HG03097 (cell line): ENCODE results near the gene WDR76.
"Not testable (repeated sequence)": the region's sequence is repeated elsewhere in the genome, so short reads cannot be mapped to it uniquely, and the experiment has no call there.

ENCODE experiments used
- ATAC-seq: cut with Tn5 transposase; IDR thresholded peaks from one replicate; pipeline ENCODE4 v1.9.1; 2021; ENCODE audit not compliant: unreplicated experiment, low FRiP score

The WDR76 gene

DNA sequence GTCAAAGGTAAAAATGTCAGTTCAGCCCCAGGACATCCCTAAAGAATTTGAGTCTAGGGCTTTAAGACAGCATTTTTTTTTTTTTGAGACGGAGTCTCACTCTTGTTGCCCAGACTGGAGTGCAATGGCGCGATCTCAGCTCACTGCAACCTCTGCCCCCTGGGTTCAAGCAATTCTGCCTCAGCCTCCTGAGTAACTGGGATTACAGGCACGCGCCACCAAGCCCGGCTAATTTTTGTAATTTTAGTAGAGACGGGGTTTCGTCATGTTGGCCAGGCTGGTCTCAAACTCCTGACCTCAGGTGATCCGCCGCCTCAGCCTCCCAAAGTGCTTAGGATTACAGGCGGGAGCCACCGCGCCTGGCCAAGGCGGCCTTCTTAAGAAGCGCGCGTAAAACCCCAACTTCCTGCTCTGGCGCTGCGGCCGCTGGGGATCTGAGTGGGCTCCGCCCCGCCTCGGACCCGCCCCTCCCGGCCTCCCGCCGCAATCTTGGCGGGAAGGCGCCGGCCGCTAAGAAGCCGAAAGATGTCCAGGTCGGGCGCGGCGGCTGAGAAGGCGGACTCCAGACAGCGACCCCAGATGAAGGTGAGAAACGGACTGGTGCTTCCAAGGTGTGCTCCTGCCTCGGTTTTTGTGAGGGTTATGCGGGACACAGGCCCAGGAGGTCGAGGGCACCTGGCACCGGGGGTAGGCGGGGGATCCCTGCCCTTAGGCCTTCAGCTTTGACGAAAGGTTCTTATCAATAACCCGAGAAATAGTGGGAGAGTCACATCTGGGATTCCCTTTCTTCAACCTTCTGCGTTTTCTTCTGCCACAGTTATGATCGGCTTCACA, at the start of gene WDR76:
Gene WDR76 (plus strand): TSS at position 495 of the 834 bp plus-strand sequence. CDS start 31 bp downstream, at position 526.
- peak; percentile 44 for ATAC-seq

DNA sequence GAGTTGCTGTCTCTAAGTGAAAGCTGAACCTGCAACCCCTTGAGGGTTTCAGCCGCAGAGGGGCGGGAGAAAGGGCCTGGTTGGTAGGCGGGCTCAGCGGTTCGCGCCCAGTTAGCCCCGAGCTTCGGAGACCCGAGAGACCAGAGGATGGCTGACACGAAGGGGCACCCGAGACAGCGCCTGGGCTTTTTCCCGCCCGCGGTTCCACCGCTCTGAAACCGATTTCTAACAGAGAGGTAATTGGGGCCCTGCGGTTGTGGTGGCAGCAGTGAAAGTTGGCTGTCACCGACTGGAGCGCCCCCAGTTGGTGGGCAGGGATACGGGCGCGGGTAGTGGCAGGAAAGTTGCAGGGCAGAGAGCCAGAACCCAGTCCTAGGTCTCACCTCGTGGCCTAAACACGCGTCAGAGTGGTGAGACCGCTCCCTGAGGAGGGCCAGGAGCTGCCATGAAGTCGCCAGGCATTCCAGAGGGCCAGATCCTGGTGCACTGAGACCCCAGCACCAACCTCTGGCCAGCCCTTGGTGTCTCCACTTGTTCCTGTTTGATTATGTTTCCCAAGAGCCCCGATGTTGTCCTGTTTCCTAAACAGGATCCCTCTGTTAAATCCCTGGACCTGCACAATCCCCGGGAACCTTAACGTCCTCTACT, 49.4 kb upstream of the WDR76 start:
- peak; percentile 45 for ATAC-seq

DNA sequence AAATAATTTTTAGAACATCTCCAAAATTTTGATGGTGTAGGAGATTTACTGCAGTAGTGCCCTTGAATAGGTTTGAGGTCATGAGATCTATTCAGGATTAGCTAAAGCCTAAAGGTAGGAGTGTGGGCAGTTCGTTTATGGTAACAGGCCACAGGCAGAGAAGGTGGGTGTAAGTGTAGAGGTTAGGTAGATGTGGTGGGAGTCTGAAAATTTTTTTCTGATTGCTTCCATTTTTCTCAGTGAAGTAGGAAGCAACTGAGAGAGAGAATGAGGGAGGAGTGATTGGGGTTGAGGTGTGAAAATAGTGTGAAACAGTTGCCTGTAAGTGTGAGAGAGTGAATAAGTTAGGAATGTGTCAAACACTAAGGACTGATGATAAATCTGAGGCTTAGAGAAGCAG, 47.8 kb upstream of the WDR76 start:
- no peak for ATAC-seq

DNA sequence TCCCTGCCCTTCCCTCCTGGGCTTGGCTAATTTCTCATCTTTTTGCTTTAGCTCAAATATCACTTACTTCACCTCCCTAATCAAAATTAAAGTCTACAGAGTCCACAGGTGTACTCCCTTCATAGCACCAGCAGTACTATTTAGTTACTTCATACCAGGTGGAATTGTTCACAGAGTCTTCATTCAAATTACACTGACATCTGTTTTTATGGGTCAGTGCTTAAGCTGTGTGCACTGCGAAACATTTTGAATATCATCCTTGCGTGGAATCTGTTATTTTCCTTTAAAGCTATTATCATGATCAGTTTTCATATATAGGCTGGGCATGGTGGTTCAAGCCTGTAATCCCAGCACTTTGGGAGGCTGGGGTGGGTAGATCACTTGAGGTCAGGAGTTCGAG, 37.4 kb upstream of the WDR76 start:
- no peak for ATAC-seq

DNA sequence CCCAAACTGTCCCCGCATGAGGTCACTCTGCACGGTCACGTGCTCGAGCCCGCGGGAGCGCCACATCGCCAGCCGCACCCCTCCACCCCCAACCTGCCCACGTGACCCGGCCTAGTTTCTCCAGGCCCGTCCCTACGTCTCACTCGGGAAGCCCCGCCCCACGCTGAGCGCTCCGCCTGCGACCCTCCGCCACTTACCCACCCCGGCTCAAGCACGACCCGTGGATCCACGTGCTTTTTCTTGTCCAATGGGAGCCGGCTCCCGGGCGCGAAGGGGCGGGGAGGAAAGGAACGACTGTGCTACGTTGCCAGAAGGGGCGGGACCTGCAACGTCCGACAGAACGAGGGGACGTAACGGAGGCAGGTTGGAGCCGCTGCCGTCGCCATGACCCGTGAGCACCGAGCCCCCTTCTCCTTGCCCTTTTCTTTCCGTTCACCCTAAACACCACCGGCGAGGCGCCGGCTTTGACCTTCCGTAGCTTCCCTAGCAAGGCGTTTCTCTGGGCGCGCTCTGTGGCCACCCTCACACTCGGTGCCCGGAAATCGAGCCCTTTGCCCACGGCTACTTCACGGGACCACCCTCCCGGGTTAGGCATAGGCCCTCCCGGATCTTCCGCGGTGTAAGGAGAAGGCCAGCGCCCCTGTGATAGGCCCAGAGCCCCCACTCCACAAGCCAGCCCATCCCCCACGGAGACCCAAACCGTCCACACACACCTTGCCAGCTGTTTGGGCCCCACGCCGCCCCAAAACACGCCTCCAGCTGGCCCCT, 34.6 kb upstream of the WDR76 start, which contains the start of gene SERF2:
Gene SERF2 (plus strand): TSS at position 328 of the 768 bp plus-strand sequence. CDS start 57 bp downstream, at position 385.
- peak; percentile 91 for ATAC-seq

DNA sequence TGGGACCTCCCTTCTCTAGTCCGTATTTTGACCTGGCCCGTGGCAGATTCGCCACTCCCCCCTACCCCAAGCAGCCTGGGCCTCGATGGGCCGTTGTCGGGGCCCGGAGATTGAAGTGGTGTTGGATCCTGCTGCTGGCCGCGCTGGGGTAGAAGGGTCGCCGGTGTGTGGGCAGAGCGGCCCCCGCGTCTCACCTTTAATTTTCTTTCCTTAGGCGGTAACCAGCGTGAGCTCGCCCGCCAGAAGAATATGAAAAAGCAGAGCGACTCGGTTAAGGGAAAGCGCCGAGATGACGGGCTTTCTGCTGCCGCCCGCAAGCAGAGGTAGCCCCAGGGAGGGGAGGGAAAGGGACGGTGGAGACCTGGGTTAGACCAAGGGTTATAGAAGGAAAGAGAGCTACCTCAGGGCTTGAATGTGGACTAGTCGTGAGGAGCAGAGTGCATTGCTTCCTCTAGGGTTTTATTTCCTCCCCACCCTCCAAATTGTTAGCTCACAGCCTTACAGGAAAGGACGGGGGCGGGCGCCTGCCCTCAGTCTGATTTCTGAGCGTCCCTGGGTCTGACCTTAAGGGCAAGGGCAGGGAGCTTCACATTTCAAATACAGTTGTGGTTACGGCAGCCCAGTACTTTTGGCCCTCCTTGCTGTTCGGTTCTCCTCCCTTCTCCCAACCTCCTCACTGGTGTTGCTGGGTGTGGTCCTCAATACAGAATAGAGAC, 33.9 kb upstream of the WDR76 start:
- ATAC-seq: no peak

DNA sequence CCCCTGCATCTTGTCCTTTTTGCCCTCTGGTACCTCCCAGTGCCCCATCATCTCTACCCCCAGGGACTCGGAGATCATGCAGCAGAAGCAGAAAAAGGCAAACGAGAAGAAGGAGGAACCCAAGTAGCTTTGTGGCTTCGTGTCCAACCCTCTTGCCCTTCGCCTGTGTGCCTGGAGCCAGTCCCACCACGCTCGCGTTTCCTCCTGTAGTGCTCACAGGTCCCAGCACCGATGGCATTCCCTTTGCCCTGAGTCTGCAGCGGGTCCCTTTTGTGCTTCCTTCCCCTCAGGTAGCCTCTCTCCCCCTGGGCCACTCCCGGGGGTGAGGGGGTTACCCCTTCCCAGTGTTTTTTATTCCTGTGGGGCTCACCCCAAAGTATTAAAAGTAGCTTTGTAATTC, 33.2 kb upstream of the WDR76 start:
- no peak for ATAC-seq

DNA sequence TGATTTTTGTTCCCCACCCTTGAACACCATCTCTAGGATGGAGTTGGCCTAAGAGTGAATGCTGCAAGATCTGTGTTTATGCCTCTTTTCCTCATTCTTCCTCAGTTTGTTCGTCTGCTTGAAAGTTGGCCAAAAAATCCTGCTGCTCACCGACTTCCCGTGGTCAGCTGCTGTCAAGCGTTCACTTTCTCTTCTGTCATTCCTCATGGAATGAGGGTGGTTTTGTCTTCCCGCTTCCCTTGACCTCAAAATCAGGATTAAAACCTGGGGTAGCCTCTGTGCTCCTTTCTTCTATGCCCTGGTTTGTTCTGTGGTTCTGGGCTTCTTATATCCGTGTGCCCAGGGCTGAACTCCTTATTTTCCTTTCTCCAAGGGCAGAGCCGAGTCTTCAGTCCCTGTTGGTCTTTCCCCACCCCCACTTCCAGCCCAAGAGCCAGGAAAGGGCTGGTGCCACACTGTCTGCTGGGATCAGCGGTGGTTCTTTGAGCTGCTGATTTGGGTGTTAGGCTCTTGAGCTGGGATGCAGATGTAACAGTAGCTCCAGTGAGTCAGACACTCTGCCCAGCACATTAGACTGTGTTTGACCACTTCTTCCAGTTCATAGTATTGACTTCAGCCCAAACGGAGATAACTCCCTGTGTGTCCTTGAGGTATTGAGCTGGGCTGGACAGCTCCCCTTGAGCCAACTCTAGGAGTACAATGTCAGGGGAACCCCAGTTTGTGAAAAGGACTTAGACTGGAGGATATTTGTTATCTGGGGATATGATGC, 32.3 kb upstream of the WDR76 start:
- no peak for ATAC-seq

DNA sequence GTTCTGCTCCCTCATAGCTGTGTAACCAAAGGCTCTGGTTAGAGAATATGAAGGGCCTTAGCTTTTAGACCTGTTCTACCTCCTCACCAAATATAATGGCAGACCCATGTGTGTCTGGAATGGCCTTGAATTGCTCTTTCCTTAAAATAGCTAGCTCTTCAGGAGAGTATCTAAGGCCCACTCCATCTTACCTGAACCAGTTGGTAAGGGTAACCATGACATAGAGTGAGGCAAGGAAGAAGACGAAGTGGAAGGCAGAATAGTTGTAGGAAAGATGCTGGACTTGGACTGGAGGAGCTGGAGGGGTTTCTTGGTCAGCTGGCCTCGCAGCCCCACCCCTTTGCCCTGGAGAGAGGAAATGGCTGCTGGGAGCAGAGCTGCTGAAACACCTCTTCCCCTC, 31.6 kb upstream of the WDR76 start:
- no peak for ATAC-seq

DNA sequence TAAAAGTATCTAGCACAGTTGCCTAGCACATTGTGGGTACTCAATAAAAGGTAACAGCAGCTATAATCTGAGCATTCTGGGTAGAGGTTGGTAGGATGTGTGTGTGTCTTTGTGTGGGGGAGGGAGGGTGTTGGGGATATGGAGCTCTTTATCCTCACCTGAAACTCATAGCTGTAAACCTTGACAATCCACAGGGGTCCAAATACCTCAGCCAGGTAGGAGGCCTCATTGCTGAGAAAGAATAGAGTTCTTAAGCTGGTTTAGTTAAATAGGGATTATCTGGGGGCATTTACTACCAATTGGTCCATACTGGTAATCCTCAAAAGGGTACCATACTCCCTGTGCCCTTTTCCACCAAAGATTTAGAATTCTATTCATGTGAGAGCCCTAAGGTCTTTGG, 30.8 kb upstream of the WDR76 start:
- no peak for ATAC-seq

DNA sequence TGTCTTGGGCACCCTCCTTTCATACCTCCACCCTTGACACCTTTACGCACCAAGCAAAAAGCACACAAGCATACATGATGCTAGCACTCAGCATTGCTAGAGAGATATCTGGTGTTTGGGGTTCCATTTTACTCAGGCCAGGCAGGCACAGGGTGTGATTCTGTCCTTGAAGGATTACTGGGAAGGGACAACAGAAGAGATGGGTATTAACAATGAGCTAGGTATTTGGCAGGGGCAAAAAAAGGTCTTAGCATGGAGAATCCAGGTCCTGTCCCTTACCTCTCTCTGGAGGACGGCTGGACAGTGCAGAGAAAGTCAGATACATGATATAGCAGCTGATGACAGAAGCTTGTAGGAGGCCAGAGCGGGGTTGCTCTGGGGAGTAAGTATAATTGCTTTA, 30.2 kb upstream of the WDR76 start:
- no peak for ATAC-seq

DNA sequence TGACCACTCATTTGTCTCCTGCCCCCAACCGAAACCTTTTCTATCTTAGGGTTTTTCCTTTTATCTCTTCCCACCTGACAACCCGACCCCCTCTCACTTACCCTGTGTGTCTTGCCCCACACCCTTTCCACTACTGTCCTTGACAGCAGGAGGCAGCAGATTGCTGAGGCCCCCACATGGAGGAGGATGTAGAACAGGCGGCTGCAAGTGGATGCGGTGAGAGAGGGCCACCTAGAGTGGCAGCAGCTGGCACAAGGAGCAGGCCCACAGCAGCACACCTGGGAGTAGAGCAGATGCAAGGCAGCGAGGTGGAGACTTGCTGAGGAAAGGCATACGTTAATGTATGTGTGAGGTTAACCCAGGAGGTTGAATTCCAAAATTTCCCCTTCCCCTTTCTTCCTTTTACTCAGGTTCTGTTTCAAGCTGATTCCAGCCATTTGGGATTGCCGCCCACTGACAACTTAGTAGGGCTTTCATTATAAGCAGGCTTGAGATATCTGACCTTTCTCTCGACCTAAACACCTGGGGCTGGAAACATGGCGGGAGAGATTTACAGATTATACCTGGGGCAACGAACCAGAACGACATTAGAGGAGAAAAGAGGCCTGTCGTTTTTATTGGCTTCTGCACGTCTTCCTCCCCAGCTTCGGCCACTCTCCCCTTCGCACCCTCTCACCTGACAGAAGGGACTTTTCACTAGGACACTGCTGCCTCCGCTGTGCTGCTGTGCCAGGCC, 27.4 kb upstream of the WDR76 start:
- no peak for ATAC-seq

DNA sequence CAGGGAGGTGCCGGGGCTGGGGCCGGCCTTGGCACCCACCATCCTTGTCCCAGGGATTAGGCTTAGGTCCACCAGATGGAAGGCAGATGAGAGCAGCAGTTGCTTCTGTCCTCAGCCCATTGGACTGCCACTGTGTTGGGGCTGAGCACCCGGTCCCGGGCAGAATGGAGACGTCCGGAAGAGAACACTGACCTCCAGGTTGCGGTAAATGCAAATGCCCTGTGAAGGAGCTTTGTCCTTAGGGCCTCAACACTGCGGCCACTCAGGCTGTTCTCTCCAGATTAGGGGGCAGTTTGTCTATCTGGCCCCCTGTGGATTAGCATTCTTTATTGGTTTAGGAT, 26.9 kb upstream of the WDR76 start, which contains the start of gene SERINC4:
Gene SERINC4 (minus strand): TSS at position 276 of the 341 bp plus-strand sequence. CDS start 234 bp downstream, at position 42.
- no peak for ATAC-seq

DNA sequence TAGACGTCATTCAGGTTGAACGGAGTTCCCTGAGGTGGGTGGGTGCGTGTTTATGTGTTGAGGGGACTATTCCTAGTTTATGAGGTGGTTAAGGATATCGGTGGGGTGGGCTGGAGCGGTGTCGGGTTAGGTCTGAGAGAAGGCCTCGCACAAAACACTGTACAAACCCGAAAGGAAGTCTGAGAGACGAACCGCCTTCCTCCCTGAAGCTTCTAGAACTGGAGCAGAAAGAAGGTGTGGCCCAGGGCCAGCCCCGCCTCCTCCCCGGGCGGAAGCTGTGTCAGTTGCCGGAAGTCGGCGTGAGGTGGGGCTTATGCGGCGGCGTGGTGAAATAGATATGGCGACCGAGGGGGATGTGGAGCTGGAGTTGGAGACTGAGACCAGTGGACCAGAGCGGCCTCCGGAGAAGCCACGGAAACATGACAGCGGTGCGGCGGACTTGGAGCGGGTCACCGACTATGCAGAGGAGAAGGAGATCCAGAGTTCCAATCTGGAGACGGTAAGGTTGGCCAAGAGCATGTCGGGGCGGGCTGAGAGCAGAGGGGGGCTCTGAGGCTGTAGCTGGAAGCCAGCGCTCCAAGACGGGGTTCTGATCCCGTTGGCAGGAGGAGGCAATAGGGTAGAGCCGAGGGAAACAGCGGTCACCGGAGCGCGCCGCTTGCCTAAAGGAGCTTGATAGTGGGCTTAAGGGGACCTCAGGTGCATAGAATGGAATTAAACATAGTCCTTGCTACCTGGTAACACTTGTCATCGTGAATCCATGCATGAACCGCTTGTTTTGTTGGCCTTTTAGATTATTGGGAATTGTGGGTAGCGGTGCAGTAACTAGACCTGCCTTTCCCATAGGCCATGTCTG, 26.3 kb upstream of the WDR76 start, which contains the start of gene HYPK:
Gene HYPK (plus strand): TSS at position 314 of the 856 bp plus-strand sequence. CDS start 24 bp downstream, at position 338.
- peak; percentile 74 for ATAC-seq

DNA sequence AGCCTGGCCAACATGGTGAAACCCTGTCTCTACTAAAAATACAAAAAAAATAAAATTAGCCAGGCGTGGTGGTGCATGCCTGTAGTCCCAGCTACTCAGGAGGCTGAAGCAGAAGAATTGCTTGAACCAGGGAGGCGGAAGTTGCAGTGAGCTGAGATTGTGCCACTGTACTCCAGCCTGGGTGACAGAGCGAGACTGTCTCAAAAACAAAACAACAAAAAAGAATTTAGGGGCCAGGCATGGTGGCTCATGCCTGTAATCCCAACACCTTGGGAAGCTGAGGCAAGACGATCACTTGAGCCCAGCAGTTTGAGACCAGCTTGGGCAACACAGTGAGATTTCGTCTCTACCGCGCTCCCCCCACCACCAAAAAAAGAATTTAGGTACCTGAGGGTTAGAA, 24.1 kb upstream of the WDR76 start:
- not testable (repeated sequence) for ATAC-seq

DNA sequence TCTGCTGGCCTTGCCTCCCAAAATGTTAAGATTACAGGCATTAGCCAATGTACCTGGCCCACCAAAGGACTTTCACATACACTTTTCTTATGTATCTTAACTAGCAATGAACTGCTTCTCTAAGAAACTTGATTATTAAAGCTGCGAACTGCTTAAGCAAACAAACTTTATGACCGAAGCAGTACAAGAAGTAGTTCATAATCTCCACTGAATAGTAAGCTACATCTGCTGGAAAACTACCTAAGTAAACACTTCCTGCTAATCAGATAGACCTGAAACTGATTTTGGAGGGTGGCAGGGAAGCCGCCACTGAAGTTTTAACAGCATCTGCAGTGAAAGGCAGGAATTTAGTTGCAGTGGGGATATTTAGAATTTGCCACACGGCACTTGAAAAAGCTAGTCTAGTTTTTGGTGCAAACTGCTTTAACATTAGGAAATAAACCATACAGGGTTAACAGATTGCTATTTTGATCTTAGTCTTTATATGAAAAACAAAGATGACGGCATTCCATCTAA, 18.3 kb upstream of the WDR76 start:
- no peak for ATAC-seq

DNA sequence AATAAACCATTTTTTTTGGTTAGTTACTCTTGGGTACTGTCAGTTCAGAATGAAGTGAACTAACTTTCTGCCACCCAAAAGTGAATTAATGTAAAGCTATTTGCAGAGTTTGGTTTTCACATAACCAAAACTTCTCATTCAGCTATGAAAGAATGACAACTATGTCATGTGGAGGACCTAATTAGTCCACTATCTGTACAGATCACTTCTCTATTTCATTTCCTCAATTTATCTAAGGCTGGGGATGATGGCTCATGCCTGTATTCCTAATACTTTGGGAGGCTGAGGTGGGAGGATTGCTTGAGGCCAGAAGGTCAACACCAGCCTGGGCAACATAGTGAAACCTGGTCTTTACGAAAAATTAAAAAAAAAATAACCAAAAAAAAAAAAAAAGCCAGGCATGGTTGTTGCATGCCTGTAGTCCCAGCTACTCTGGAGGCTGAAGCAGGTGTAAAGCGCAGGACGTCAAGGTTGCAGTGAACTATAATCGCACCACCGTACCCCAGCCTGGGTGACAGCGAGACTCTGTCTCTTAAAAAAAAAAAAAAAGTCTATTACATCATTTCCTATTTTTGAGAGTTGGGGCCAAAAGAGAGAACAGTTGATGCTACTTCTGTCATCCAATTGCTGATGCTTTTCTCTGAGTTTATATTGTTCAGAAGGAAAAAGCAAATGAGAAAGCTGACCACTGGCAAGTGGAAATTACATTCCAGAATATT, 17.7 kb upstream of the WDR76 start:
- no peak for ATAC-seq
